Stimulated activated CD8-positive, alpha-beta memory T cell treated with anti-CD3 and anti-CD28 coated beads, Interleukin-4, amount 100 ng/mL, for 48 hours (primary cell): ENCODE data around the gene PLOD2.

Experiments
- DNase-seq: peaks from one replicate; pipeline ENCODE4 v3.0.0-alpha.2; 2020

Gene PLOD2

GRCh38 chr3:146033950-146034349 is 127.0 kb downstream of the PLOD2 start:
- no peak for DNase-seq

GRCh38 chr3:146026547-146026946 is 134.4 kb downstream of the PLOD2 start:
- no peak for DNase-seq

- no peak for DNase-seq
Measured at GRCh38 chr3:146024260-146024659, 136.7 kb downstream of the PLOD2 start.

- DNase-seq: no peak
Measured at GRCh38 chr3:146020969-146021368, 140.0 kb downstream of the PLOD2 start.

GRCh38 chr3:146019508-146019907 is 141.5 kb downstream of the PLOD2 start:
- no peak for DNase-seq
